Endothelial cell (in vitro differentiated cells): Measurements from ENCODE around the gene PLEKHN1. TPM values are rescaled to one million over a fixed set of nuclear protein-coding genes. Genes with fewer than 3 reads are reported as not detected.

Source experiments
- DNase-seq: peaks from one replicate; pipeline ENCODE4 v3.0.0; 2021; ENCODE audit warnings: low spot score
- H3K27ac Mint-ChIP-seq: one replicate; pipeline ENCODE4 v1.8.0; 2021; ENCODE audit warnings: mixed read lengths, inconsistent platforms; ENCODE audit not compliant: unreplicated experiment
- H3K27me3 Mint-ChIP-seq: one replicate; pipeline ENCODE4 v1.8.0; 2021; ENCODE audit warnings: mild to moderate bottlenecking, moderate library complexity, mixed read lengths, inconsistent platforms; ENCODE audit not compliant: unreplicated experiment
- H3K36me3 Mint-ChIP-seq: one replicate; pipeline ENCODE4 v1.8.0; 2021; ENCODE audit warnings: mild to moderate bottlenecking, low read depth, mixed read lengths, inconsistent platforms; ENCODE audit not compliant: unreplicated experiment
- H3K4me1 Mint-ChIP-seq: one replicate; pipeline ENCODE4 v1.8.0; 2021; ENCODE audit warnings: mild to moderate bottlenecking, mixed read lengths, inconsistent platforms; ENCODE audit not compliant: unreplicated experiment
- H3K4me3 Mint-ChIP-seq: one replicate; pipeline ENCODE4 v1.8.0; 2021; ENCODE audit warnings: mild to moderate bottlenecking, mixed read lengths, inconsistent platforms; ENCODE audit not compliant: unreplicated experiment
- H3K9me3 Mint-ChIP-seq: one replicate; pipeline ENCODE4 v1.8.0; 2021; ENCODE audit warnings: mixed read lengths, inconsistent platforms; ENCODE audit not compliant: unreplicated experiment
- total RNA-seq: library from RNA; stranded (reverse); fragmentation: NEBNext Ultra II Directional; extraction: Animal tissue kit (Norgen Biotek cat#: 25700); gene quantifications from one replicate; pipeline ENCODE4 v1.2.1, GENCODE V29; 2021; ENCODE audit not compliant: unreplicated experiment
- TF ChIP-seq, protein P1 (sequence below): fragments of 200-600 bp; sonication (generic); IDR thresholded peaks from one replicate; pipeline ENCODE4 v1.5.0; 2021; ENCODE audit warnings: antibody characterized with exemption; ENCODE audit not compliant: unreplicated experiment

Gene PLEKHN1
- total RNA-seq, 1 donor from 2014 or later: not detected

DNA sequence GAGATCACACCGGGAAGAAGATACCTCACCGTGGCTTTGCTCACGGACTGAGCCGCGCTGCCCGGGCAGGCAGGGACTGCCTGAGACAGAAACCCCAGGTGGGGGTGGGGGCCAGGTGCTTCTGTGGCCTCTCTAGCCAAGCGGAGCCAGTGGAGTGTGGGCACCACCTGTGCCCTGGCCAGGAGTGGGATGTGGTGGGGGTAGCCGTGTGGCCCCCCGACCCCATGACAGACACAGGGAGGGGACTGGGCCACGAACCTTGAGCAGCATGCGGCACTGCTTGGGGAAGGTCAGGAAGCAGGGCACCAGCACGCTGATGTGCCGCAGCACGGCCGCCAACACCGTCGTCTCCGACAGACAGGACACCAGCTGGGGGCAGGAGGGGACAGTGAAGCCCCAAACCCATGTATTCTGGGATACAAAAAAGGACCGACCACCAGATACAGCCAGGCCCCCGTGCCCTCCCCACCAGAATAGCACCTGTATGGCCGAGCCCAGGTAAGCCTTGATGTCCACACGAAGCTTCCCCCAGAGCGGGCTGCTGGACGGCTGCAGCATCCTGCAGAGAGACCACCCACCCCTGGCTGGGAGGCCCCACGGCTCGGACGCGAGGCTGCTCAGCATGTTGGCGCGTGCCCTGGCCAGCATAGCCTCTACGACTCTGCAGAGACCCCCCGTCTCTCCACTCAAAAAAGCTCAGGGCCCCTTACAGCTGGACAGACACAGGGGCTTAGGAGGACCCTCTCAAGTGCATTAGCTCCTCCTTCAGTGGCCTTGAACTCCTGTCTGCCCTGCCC is 12.6 kb upstream of the PLEKHN1 start:
- TF ChIP-seq, protein P1, sequence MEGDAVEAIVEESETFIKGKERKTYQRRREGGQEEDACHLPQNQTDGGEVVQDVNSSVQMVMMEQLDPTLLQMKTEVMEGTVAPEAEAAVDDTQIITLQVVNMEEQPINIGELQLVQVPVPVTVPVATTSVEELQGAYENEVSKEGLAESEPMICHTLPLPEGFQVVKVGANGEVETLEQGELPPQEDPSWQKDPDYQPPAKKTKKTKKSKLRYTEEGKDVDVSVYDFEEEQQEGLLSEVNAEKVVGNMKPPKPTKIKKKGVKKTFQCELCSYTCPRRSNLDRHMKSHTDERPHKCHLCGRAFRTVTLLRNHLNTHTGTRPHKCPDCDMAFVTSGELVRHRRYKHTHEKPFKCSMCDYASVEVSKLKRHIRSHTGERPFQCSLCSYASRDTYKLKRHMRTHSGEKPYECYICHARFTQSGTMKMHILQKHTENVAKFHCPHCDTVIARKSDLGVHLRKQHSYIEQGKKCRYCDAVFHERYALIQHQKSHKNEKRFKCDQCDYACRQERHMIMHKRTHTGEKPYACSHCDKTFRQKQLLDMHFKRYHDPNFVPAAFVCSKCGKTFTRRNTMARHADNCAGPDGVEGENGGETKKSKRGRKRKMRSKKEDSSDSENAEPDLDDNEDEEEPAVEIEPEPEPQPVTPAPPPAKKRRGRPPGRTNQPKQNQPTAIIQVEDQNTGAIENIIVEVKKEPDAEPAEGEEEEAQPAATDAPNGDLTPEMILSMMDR: no peak
- DNase-seq: no peak
- Mint-ChIP-seq H3K36me3 (peaks cover 47% of the 10 kb centered on the region), H3K27me3 (peaks cover 17% of the 10 kb centered on the region), H3K4me1 (peaks cover 7% of the 10 kb centered on the region), H3K4me3 (peak overlapping the region; percentile 21), H3K9me3 (no peaks in the 10 kb centered on the region), H3K27ac (no peak overlapping the region)

DNA sequence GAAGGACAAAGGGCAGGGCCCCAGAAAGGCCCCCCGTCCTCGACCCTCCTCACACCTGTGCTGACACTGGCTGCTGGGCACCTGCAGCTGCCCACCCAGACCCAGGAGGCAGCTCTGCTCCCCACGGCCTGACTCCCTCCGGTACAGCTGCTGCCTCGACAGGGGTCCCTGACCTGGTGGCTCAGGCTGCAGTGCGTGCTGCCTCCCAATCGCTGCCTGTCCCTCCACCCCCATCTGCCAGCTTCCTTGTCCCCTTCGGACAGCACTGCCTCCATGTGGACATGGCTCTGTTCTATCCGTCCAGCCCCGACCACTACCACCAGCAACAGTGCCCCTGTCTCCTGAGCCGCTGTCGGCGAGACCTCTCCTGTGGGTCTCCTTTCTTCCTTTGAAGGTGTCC is 11.4 kb upstream of the PLEKHN1 start:
- TF ChIP-seq, protein P1: no peak
- Mint-ChIP-seq H3K4me3 (peak overlapping the region; percentile 26), H3K9me3 (no peaks in the 10 kb centered on the region), H3K4me1 (peaks cover 7% of the 10 kb centered on the region), H3K27me3 (peaks cover 17% of the 10 kb centered on the region), H3K27ac (no peak overlapping the region), H3K36me3 (peaks cover 37% of the 10 kb centered on the region)
- no peak for DNase-seq

DNA sequence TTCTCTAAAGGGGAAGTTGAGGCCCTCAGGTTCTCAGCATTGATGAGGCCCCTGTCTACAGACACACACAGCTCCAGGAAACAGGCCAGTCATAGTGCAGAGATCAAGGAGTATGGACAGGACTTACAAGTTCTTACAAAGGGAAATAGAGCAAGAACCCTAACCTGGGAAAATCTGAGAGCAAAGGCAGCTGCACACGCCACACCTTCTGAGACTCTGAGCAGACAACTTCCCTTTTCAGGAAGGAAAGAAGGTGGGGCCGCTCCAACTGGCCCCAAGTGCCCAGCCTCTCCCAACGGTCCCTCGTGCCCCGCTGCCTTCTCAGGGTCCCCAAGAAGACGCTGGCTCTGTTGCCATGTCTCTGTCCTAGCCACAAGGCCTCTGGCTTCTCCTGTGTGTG is 10.8 kb upstream of the PLEKHN1 start:
- Mint-ChIP-seq H3K9me3 (no peaks in the 10 kb centered on the region), H3K4me3 (peak overlapping the region; percentile 26), H3K27me3 (peaks cover 17% of the 10 kb centered on the region), H3K36me3 (peaks cover 32% of the 10 kb centered on the region), H3K4me1 (peaks cover 7% of the 10 kb centered on the region), H3K27ac (no peak overlapping the region)
- DNase-seq: no peak
- TF ChIP-seq, protein P1: no peak

DNA sequence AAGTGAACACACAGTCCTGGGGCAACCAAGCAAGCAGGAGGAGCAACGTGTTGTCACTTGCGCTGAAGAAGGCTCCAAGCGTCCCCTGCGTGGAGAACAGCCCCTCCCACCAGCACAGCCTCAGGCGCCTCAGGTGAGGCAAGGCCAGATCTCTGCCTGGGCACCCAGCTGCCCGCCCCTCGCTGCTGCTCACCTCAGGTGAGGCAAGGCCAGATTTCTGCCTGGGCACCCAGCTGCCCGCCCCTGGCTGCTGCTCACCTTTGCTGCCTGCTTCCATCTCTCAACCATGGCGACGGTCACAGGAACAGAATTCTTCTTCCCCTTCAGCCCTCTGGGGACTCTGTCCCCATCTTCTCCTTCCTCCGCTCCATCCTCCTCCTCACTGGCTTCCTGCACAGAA is 9.6 kb upstream of the PLEKHN1 start:
- H3K27ac Mint-ChIP-seq: no peak overlapping the region

More for the DNA sequence above, 9.6 kb upstream of the PLEKHN1 start:
- peaks cover 14% of the 10 kb centered on the region for H3K27me3 Mint-ChIP-seq
- DNase-seq: no peak
- no peak overlapping the region for H3K4me3 Mint-ChIP-seq
- H3K36me3 Mint-ChIP-seq: peaks cover 23% of the 10 kb centered on the region
- no peaks in the 10 kb centered on the region for H3K9me3 Mint-ChIP-seq
- TF ChIP-seq, protein P1: no peak
- peaks cover 7% of the 10 kb centered on the region for H3K4me1 Mint-ChIP-seq
